ENCODE results near the gene CD84. TPM values are rescaled to one million over a fixed set of nuclear protein-coding genes. Genes with fewer than 3 reads are reported as not detected.
"Not testable (repeated sequence)": the region's sequence is repeated elsewhere in the genome, so short reads cannot be mapped to it uniquely, and the experiment has no call there.

CD84 gene
- total and polyA plus RNA-seq, 8 donors, result 0.16 to 13.2 (median 3.1) TPM

GRCh38 chr1:160499631-160500030 lies 79.7 kb downstream of the CD84 start:
- H3K4me1 ChIP-seq, result no peaks in the 10 kb centered on the region
- no peaks in the 10 kb centered on the region for H3K36me3 ChIP-seq
- H3K4me3 ChIP-seq, result no peak overlapping the region
- intact Hi-C loops (cut with DNase I), result no loop called here
- FAIRE-seq, result no peak
- DNase-seq, result no peak
- H3K27me3 ChIP-seq, result no peaks in the 10 kb centered on the region
- peak overlapping the region in 1 of 4 donors; percentile 23 for H3K27ac ChIP-seq
- H3K9me3 ChIP-seq, result no peaks in the 10 kb centered on the region
- ATAC-seq, result peak in 2 of 4 donors; percentile 66 to 75
- 88 to 97% methylated on average over 1 of the region's 1 CpG for WGBS, 2 donors
- TF ChIP-seq, protein P1, sequence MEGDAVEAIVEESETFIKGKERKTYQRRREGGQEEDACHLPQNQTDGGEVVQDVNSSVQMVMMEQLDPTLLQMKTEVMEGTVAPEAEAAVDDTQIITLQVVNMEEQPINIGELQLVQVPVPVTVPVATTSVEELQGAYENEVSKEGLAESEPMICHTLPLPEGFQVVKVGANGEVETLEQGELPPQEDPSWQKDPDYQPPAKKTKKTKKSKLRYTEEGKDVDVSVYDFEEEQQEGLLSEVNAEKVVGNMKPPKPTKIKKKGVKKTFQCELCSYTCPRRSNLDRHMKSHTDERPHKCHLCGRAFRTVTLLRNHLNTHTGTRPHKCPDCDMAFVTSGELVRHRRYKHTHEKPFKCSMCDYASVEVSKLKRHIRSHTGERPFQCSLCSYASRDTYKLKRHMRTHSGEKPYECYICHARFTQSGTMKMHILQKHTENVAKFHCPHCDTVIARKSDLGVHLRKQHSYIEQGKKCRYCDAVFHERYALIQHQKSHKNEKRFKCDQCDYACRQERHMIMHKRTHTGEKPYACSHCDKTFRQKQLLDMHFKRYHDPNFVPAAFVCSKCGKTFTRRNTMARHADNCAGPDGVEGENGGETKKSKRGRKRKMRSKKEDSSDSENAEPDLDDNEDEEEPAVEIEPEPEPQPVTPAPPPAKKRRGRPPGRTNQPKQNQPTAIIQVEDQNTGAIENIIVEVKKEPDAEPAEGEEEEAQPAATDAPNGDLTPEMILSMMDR (IDR thresholded peaks at IDR 0.05), result no peak

DNA sequence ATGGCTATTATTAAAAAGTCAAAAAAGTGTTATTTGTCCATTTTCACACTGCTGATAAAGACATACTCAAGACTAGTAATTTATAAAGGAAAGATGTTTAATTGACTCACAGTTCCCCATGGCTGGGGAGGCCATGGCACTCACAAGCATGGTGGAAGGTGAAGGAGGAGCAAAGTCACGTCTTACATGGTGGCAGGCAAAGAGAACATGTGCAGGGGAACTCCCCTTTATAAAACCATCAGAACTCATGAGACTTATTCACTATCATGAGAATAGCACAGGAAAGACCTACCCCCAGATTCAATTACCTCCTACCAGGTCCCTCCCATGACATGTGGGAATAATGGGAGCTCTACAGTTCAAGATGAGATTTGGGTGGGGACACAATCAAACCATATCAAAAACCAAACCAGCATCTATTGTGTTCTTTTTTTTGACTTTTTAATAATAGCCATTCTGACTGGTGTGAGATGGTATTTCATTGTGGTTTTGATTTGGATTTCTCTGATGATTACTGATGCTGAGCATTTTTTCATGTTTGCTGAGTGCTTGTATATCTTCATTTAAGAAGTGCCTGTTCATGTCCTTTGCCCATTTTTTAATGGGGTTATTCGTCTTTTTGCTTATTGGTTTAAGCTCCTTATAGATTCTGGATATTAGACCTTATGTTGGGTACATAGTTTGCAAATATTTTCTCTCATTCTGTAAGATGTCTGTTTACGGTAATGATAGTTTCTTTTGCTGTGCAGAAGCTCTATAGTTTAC lies 80.8 kb downstream of the CD84 start:
- H3K9me3 ChIP-seq; intact Hi-C loops (cut with DNase I); H3K36me3 ChIP-seq; ATAC-seq; DNase-seq; FAIRE-seq; H3K27me3 ChIP-seq; H3K4me3 ChIP-seq; H3K4me1 ChIP-seq; H3K27ac ChIP-seq: not testable (repeated sequence)
- WGBS, 2 donors, result 90 to 92% methylated on average over 3 of the region's 3 CpGs

- Histone ChIP-seq H3K27me3 (no peaks in the 10 kb centered on the region), H3K9me3 (no peaks in the 10 kb centered on the region), H3K36me3 (no peaks in the 10 kb centered on the region), H3K4me3 (no peak overlapping the region), H3K27ac (no peak overlapping the region), H3K4me1 (no peaks in the 10 kb centered on the region)
- TF ChIP-seq, protein P1 (IDR thresholded peaks at IDR 0.05), result no peak
- ATAC-seq (no peak), DNase-seq (no peak), FAIRE-seq (no peak)
- intact Hi-C loops (cut with DNase I), result no loop called here
- WGBS, 2 donors, result 86 to 92% methylated on average over 4 of the region's 4 CpGs
Measured at GRCh38 chr1:160496334-160496733, 83.0 kb downstream of the CD84 start.

- Histone ChIP-seq H3K27me3 (no peaks in the 10 kb centered on the region), H3K9me3 (no peaks in the 10 kb centered on the region), H3K4me3 (no peak overlapping the region), H3K36me3 (no peaks in the 10 kb centered on the region), H3K27ac (no peak overlapping the region), H3K4me1 (no peaks in the 10 kb centered on the region)
- TF ChIP-seq, protein P1 (IDR thresholded peaks at IDR 0.05), result no peak
- intact Hi-C loops (cut with DNase I), result no loop called here
- 91% methylated on average over 3 of the region's 3 CpGs for WGBS, 2 donors
- FAIRE-seq (no peak), DNase-seq (no peak), ATAC-seq (peak in 2 of 4 donors; percentile 35 to 65)
Measured at GRCh38 chr1:160494620-160495019, 84.7 kb downstream of the CD84 start.

DNA sequence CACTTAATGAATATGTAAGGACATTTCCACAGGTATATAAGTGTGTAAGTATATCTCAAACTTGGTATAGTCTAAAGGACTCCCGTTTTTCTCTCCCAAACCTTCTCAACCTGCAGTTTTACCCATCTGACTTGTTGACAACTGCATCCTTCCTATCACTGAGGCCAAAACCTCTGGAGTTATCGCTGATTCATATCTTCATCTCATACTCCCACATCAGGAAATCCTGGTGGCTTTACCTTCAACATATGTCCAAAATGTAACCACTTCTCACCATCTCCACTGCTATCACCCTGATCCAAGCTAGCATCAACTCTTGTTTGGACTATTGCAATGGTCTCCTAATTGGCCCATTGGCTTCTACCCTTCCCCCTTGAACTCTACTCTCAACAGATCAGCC lies 86.7 kb downstream of the CD84 start:
- no peaks in the 10 kb centered on the region for H3K9me3 ChIP-seq
- FAIRE-seq, result no peak
- TF ChIP-seq, protein P1 (IDR thresholded peaks at IDR 0.05), result no peak
- no peak overlapping the region for H3K27ac ChIP-seq
- no peaks in the 10 kb centered on the region for H3K4me1 ChIP-seq
- no peak overlapping the region for H3K4me3 ChIP-seq
- DNase-seq, result no peak
- no peak for ATAC-seq
- WGBS, 2 donors, result 87 to 89% methylated on average over 2 of the region's 2 CpGs
- intact Hi-C loops (cut with DNase I), result no loop called here
- H3K36me3 ChIP-seq, result no peaks in the 10 kb centered on the region
- no peaks in the 10 kb centered on the region for H3K27me3 ChIP-seq
